ENCODE data around the gene PTDSS2.

The PTDSS2 gene

DNA sequence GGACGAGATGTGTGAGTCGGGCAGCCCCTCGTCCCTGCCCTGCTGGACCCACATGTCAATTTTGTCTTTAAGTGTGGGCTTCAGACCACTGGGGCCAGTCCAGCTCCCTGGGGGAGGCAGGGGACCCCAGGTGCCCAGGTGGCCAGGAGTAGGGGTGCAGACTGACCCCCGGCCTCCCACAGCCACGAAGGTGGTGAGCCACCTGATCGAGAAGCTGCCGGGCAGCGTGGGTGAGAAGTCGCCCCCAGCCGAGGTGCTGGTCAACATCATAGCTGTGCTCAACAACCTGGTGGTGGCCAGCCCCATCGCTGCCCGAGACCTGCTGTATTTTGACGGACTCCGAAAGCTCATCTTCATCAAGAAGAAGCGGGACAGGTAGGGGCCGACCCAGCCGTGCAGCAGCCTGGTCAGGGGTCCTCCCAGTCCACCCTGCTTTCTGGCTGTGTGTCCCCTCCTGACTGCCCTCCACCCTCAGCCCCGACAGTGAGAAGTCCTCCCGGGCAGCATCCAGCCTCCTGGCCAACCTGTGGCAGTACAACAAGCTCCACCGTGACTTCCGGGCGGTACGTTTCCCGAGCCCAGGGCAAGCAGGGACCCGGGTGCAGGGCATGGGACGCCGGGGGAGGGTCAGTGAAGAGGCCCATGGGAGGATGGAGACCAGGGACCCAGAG is 46.2 kb upstream of the PTDSS2 start:
- Histone ChIP-seq H3K9me2 (replicated peaks; ENCODE audit: control insufficient read depth, low read length) (no peaks in the 10 kb centered on the region), H3K27ac (ENCODE audit: low read depth, low read length) (no peak overlapping the region), H3K4me1 (ENCODE audit: control insufficient read depth, low read length) (peaks cover 12% of the 10 kb centered on the region), H3K36me3 (ENCODE audit: control insufficient read depth, low read length) (no peaks in the 10 kb centered on the region), H3F3A (ENCODE audit: control insufficient read depth, insufficient read depth) (no peaks in the 10 kb centered on the region), H3K27me3 (ENCODE audit: control insufficient read depth, low read length) (no peaks in the 10 kb centered on the region), H3K4me3 (ENCODE audit: low read length) (no peak overlapping the region), H3K4me2 (ENCODE audit: low read length) (no peak overlapping the region), H3K9me3 (ENCODE audit: control insufficient read depth, insufficient read depth, low read length) (peaks cover 13% of the 10 kb centered on the region; the same call in 1 of the 2 replicates), H4K20me1 (ENCODE audit: control insufficient read depth, insufficient read depth, low read depth, low read length) (no peaks in the 10 kb centered on the region), H3K79me2 (ENCODE audit: control insufficient read depth, low read length) (no peaks in the 10 kb centered on the region)
- no peak for TF ChIP-seq EZH2phosphoT487 (IDR thresholded peaks at IDR 0.05; ENCODE audit: borderline replicate concordance, low read length)
- TF ChIP-seq, protein P1, sequence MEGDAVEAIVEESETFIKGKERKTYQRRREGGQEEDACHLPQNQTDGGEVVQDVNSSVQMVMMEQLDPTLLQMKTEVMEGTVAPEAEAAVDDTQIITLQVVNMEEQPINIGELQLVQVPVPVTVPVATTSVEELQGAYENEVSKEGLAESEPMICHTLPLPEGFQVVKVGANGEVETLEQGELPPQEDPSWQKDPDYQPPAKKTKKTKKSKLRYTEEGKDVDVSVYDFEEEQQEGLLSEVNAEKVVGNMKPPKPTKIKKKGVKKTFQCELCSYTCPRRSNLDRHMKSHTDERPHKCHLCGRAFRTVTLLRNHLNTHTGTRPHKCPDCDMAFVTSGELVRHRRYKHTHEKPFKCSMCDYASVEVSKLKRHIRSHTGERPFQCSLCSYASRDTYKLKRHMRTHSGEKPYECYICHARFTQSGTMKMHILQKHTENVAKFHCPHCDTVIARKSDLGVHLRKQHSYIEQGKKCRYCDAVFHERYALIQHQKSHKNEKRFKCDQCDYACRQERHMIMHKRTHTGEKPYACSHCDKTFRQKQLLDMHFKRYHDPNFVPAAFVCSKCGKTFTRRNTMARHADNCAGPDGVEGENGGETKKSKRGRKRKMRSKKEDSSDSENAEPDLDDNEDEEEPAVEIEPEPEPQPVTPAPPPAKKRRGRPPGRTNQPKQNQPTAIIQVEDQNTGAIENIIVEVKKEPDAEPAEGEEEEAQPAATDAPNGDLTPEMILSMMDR (IDR thresholded peaks at IDR 0.05; ENCODE audit: low read depth, low read length, poor library complexity, severe bottlenecking): no peak

DNA sequence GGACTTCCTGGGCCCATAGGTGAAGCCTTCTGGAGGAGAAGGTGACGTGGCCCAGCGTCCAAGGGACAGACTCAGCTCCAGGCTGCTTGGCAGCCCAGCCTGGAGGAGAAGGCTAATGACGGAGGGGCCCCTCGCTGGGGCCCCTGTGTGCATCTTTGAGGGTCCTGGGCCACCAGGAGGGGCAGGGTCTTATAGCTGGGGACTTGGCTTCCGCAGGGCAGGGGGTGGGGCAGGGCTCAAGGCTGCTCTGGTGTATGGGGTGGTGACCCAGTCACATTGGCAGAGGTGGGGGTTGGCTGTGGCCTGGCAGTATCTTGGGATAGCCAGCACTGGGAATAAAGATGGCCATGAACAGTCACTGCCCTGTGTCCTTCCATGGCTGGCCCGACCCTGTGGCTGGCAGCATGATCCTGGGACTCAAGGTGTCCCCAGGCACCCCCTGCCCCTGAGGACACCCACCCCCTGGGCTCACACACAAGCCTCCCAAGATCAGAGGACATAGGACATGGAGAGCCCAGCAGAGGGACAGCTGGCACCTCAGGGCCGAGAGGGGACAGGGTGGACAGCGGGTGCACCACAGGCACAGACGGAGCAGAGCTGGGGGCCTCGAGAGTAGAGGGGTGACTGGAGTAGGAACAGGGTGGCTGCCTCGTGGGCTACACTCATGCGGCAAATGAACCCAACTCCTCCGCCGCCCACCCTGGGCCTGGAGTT is 45.4 kb upstream of the PTDSS2 start:
- Histone ChIP-seq H3F3A (ENCODE audit: control insufficient read depth, insufficient read depth) (no peaks in the 10 kb centered on the region), H3K36me3 (ENCODE audit: control insufficient read depth, low read length) (no peaks in the 10 kb centered on the region), H4K20me1 (ENCODE audit: control insufficient read depth, insufficient read depth, low read depth, low read length) (no peaks in the 10 kb centered on the region), H3K4me3 (ENCODE audit: low read length) (no peak overlapping the region), H3K27me3 (ENCODE audit: control insufficient read depth, low read length) (no peaks in the 10 kb centered on the region), H3K9me3 (ENCODE audit: control insufficient read depth, insufficient read depth, low read length) (peaks cover 10% of the 10 kb centered on the region; the same call in 1 of the 2 replicates), H3K4me1 (ENCODE audit: control insufficient read depth, low read length) (peaks cover 12% of the 10 kb centered on the region), H3K79me2 (ENCODE audit: control insufficient read depth, low read length) (no peaks in the 10 kb centered on the region), H3K4me2 (ENCODE audit: low read length) (no peak overlapping the region), H3K9me2 (replicated peaks; ENCODE audit: control insufficient read depth, low read length) (no peaks in the 10 kb centered on the region), H3K27ac (ENCODE audit: low read depth, low read length) (no peak overlapping the region)
- TF ChIP-seq, protein P1 (IDR thresholded peaks at IDR 0.05; ENCODE audit: low read depth, low read length, poor library complexity, severe bottlenecking): no peak
- no peak for TF ChIP-seq EZH2phosphoT487 (IDR thresholded peaks at IDR 0.05; ENCODE audit: borderline replicate concordance, low read length)

GRCh38 chr11:405323-405953 is 44.6 kb upstream of the PTDSS2 start:
- H3K27me3 ChIP-seq (ENCODE audit: control insufficient read depth, low read length): no peaks in the 10 kb centered on the region
- no peaks in the 10 kb centered on the region for H4K20me1 ChIP-seq (ENCODE audit: control insufficient read depth, insufficient read depth, low read depth, low read length)
- H3F3A ChIP-seq (ENCODE audit: control insufficient read depth, insufficient read depth): no peaks in the 10 kb centered on the region
- H3K4me1 ChIP-seq (ENCODE audit: control insufficient read depth, low read length): peaks cover 12% of the 10 kb centered on the region
- H3K79me2 ChIP-seq (ENCODE audit: control insufficient read depth, low read length): no peaks in the 10 kb centered on the region
- H3K36me3 ChIP-seq (ENCODE audit: control insufficient read depth, low read length): no peaks in the 10 kb centered on the region
- no peak overlapping the region for H3K27ac ChIP-seq (ENCODE audit: low read depth, low read length)
- peaks cover 3% of the 10 kb centered on the region; the same call in 1 of the 2 replicates for H3K9me3 ChIP-seq (ENCODE audit: control insufficient read depth, insufficient read depth, low read length)
- H3K4me3 ChIP-seq (ENCODE audit: low read length): no peak overlapping the region
- TF ChIP-seq, protein P1 (IDR thresholded peaks at IDR 0.05; ENCODE audit: low read depth, low read length, poor library complexity, severe bottlenecking): no peak
- no peak for TF ChIP-seq EZH2phosphoT487 (IDR thresholded peaks at IDR 0.05; ENCODE audit: borderline replicate concordance, low read length)
- H3K4me2 ChIP-seq (ENCODE audit: low read length): no peak overlapping the region
- no peaks in the 10 kb centered on the region for H3K9me2 ChIP-seq (replicated peaks; ENCODE audit: control insufficient read depth, low read length)

Data from DOHH2 (cell line).